ENCODE results near the gene SPG11.

The SPG11 gene

GRCh38 chr15:44659056-44659455, 4.4 kb downstream of the SPG11 start:
- Histone ChIP-seq H3K27ac (ENCODE audit: low read depth, low read length) (no peak overlapping the region), H3K4me1 (ENCODE audit: control insufficient read depth, low read length) (peaks cover 14% of the 10 kb centered on the region), H3K4me3 (ENCODE audit: low read length) (no peak overlapping the region), H3F3A (ENCODE audit: control insufficient read depth, insufficient read depth) (peaks cover 12% of the 10 kb centered on the region), H3K4me2 (ENCODE audit: low read length) (no peak overlapping the region), H3K9me3 (ENCODE audit: control insufficient read depth, insufficient read depth, low read length) (no peaks in the 10 kb centered on the region), H3K27me3 (ENCODE audit: control insufficient read depth, low read length) (no peaks in the 10 kb centered on the region), H3K9me2 (replicated peaks; ENCODE audit: control insufficient read depth, low read length) (no peaks in the 10 kb centered on the region), H3K36me3 (ENCODE audit: control insufficient read depth, low read length) (peaks cover 59% of the 10 kb centered on the region), H3K79me2 (ENCODE audit: control insufficient read depth, low read length) (peaks cover 29% of the 10 kb centered on the region), H4K20me1 (ENCODE audit: control insufficient read depth, insufficient read depth, low read depth, low read length) (no peaks in the 10 kb centered on the region)
- TF ChIP-seq CTCF (IDR thresholded peaks at IDR 0.05; ENCODE audit: low read depth, low read length, poor library complexity, severe bottlenecking) (no peak), EZH2phosphoT487 (IDR thresholded peaks at IDR 0.05; ENCODE audit: borderline replicate concordance, low read length) (no peak)

GRCh38 chr15:44657378-44657777, 6.1 kb downstream of the SPG11 start:
- Histone ChIP-seq H3K27ac (ENCODE audit: low read depth, low read length) (no peak overlapping the region), H3F3A (ENCODE audit: control insufficient read depth, insufficient read depth) (peaks cover 9% of the 10 kb centered on the region; the same call in 1 of the 2 replicates), H4K20me1 (ENCODE audit: control insufficient read depth, insufficient read depth, low read depth, low read length) (no peaks in the 10 kb centered on the region), H3K4me2 (ENCODE audit: low read length) (no peak overlapping the region), H3K79me2 (ENCODE audit: control insufficient read depth, low read length) (peaks cover 21% of the 10 kb centered on the region), H3K27me3 (ENCODE audit: control insufficient read depth, low read length) (no peaks in the 10 kb centered on the region), H3K9me2 (replicated peaks; ENCODE audit: control insufficient read depth, low read length) (no peaks in the 10 kb centered on the region), H3K36me3 (ENCODE audit: control insufficient read depth, low read length) (peaks cover 61% of the 10 kb centered on the region), H3K9me3 (ENCODE audit: control insufficient read depth, insufficient read depth, low read length) (no peaks in the 10 kb centered on the region), H3K4me3 (ENCODE audit: low read length) (no peak overlapping the region), H3K4me1 (ENCODE audit: control insufficient read depth, low read length) (peaks cover 9% of the 10 kb centered on the region)
- no peak for TF ChIP-seq CTCF (IDR thresholded peaks at IDR 0.05; ENCODE audit: low read depth, low read length, poor library complexity, severe bottlenecking)
- no peak for TF ChIP-seq EZH2phosphoT487 (IDR thresholded peaks at IDR 0.05; ENCODE audit: borderline replicate concordance, low read length)

DNA sequence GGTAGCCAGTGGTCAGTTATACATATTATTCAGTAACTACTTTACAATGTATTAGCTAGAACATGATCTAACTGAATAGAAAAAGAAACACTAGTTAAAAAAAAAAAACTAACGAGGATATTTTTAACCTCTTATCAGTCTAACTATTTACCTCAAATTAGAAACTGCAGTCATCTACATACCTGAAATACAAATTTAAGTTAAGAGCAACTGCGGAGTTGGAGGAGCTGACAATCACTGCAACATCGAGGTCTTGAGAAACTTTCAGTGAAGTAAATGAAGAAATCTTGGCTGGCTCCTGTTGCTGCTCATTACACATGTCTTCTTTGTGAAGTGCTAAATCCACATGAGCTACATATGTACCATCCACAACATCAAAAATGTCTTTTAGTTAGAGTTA, 6.5 kb downstream of the SPG11 start:
- Histone ChIP-seq H3K79me2 (ENCODE audit: control insufficient read depth, low read length) (peaks cover 16% of the 10 kb centered on the region), H3K36me3 (ENCODE audit: control insufficient read depth, low read length) (peaks cover 61% of the 10 kb centered on the region)

More for the DNA sequence above, 6.5 kb downstream of the SPG11 start:
- H3K9me3 ChIP-seq (ENCODE audit: control insufficient read depth, insufficient read depth, low read length), result no peaks in the 10 kb centered on the region
- no peaks in the 10 kb centered on the region for H3K27me3 ChIP-seq (ENCODE audit: control insufficient read depth, low read length)
- H3K4me3 ChIP-seq (ENCODE audit: low read length), result no peak overlapping the region
- TF ChIP-seq EZH2phosphoT487 (IDR thresholded peaks at IDR 0.05; ENCODE audit: borderline replicate concordance, low read length), result no peak
- TF ChIP-seq CTCF (IDR thresholded peaks at IDR 0.05; ENCODE audit: low read depth, low read length, poor library complexity, severe bottlenecking), result no peak
- H3K4me1 ChIP-seq (ENCODE audit: control insufficient read depth, low read length), result peaks cover 4% of the 10 kb centered on the region
- no peaks in the 10 kb centered on the region for H4K20me1 ChIP-seq (ENCODE audit: control insufficient read depth, insufficient read depth, low read depth, low read length)
- no peak overlapping the region for H3K27ac ChIP-seq (ENCODE audit: low read depth, low read length)
- H3K9me2 ChIP-seq (replicated peaks; ENCODE audit: control insufficient read depth, low read length), result no peaks in the 10 kb centered on the region
- peaks cover 8% of the 10 kb centered on the region; the same call in 1 of the 2 replicates for H3F3A ChIP-seq (ENCODE audit: control insufficient read depth, insufficient read depth)
- H3K4me2 ChIP-seq (ENCODE audit: low read length), result no peak overlapping the region
